GM12801 (cell line): ENCODE measurements around the gene KHSRP.

Source experiments
- TF ChIP-seq, protein P1 (sequence below): IDR thresholded peaks from one replicate; pipeline ENCODE4 v1.5.1; 2011; ENCODE audit warnings: control low read depth; ENCODE audit not compliant: insufficient read length; ENCODE audit errors: extremely low read depth

The KHSRP gene

GRCh38 chr19:6415591-6416190 is 8.9 kb downstream of the KHSRP start:
- TF ChIP-seq, protein P1, sequence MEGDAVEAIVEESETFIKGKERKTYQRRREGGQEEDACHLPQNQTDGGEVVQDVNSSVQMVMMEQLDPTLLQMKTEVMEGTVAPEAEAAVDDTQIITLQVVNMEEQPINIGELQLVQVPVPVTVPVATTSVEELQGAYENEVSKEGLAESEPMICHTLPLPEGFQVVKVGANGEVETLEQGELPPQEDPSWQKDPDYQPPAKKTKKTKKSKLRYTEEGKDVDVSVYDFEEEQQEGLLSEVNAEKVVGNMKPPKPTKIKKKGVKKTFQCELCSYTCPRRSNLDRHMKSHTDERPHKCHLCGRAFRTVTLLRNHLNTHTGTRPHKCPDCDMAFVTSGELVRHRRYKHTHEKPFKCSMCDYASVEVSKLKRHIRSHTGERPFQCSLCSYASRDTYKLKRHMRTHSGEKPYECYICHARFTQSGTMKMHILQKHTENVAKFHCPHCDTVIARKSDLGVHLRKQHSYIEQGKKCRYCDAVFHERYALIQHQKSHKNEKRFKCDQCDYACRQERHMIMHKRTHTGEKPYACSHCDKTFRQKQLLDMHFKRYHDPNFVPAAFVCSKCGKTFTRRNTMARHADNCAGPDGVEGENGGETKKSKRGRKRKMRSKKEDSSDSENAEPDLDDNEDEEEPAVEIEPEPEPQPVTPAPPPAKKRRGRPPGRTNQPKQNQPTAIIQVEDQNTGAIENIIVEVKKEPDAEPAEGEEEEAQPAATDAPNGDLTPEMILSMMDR = no peak

- TF ChIP-seq, protein P1 = no peak
These were observed 9.6 kb downstream of the KHSRP start for GRCh38 chr19:6414793-6415590.

DNA sequence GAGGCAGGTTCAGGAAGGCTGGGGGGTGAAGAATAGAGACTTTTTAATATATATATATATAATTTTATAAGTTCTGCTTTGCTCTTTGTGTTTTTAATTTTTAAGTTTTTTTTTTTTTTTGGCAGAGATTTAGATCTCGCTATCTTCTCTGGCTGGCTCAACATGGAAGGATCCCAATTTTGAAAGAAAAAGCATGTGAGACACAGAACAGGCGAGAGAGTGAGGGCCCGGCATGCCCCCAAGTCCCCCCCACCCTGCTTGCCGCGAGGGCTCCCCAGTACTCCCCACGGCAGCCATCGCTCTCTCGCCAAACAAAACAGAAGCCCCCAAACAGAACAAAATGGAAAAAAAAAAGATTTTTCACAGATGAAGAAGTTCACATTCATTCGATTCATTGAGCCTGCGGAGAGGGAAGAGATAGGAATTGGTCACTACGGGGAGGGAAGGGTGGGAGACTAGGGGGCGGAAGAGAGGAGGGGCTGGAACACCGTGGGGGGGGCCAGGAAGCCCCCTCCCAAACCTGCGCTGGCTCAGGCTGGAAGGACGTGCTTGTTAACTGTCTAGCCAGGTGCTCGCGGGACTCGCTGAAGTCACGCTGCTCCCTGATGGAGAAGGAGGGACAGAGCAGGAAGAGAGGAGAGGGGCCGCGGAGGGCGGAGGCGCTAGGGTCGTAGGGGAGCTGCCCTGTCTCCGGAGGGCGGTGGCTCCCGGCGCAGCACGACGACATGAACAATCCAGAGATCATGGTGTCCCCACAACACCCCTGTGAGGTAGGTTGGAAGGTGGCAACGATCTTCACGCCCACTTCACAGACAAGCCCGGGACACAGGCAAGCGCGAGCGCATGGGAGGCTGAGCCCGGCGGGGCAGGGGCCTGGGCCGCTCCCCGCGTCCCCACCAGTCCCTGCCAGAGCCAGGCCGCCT is 10.6 kb downstream of the KHSRP start:
- TF ChIP-seq, protein P1 = no peak

DNA sequence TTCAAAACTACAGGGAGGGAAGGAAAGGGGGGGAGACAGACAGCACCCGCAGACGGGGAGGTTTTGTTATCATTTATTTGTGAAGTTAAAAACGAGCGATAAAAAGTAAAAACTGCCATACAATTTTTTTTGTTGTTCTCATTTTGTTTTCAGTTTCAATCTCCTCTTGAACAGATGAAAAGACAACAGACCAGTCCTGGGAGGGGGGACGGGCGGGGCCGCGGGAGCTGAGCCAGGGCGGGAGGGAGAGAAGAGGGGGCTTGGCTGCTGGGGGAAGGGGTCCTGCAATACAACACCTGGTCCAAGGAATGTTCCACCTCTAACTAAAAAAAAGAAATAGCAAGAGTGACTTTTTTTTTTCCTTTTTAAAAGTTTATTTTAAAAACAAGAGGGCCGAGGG is 11.3 kb downstream of the KHSRP start:
- TF ChIP-seq, protein P1 = no peak

- TF ChIP-seq, protein P1 = no peak
These were observed 12.0 kb downstream of the KHSRP start for GRCh38 chr19:6412447-6413091.

DNA sequence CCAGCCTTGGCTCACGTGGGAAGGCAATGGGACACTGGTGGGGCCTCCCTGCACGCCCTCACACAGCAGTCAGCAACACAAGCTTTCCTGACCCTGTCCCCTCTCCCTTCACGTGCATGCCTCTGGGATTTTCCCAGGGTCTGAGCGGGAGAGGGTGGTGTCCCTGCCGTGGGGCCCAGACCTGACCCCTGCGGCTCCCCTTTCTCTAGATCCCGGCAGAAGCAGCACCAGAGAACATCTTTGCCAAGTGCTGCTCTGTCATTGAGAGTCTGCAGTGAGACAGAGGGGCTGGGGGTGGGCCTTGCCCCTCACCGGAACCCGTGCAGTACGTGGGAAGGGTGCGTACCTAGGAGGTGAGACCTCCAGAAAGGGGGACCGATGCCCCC is 12.6 kb downstream of the KHSRP start:
- TF ChIP-seq, protein P1 = no peak
